Stimulated activated CD4-positive, alpha-beta T cell treated with anti-CD3 and anti-CD28 coated beads, Interleukin-4, amount 100 ng/mL, for 4 hours (primary cell): ENCODE results near the gene LRRC4B.
"Not testable (repeated sequence)": the region's sequence is repeated elsewhere in the genome, so short reads cannot be mapped to it uniquely, and the experiment has no call there.

ENCODE experiments used
- DNase-seq, 2 experiments: peaks; one replicate each; pipeline ENCODE4 v3.0.0-alpha.2; 2020

The LRRC4B gene

GRCh38 chr19:50567882-50568727, at the start of gene LRRC4B:
LRRC4B (minus strand) TSS chr19:50568435; CDS start chr19:50548838, 19,597 bp downstream.
- no peak for DNase-seq

GRCh38 chr19:50612504-50613404, 44.5 kb upstream of the LRRC4B start:
- not testable (repeated sequence) for DNase-seq

GRCh38 chr19:50607874-50608785, 39.9 kb upstream of the LRRC4B start:
- DNase-seq, result peak; percentile 71 to 75

DNA sequence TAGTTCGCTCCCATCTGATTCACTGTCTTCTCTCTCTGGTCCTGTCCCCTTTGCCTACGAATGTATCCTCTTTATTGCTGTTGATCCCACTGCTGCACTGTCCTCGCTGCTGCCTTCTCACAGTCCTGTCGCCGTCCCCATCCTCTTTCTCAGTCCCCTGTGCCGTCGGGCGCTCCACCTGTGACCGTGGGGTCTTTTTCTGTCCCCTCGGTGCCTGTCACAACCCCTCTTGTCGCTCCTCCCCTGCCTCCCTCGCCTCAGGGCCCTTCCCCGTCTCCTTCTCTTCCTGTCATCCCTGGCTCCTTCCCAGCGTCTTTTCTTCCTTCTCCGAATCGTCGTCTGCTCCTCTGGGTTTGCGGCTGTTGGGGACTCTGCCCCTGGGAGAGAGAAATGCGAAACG, 39.2 kb upstream of the LRRC4B start:
- no peak for DNase-seq

DNA sequence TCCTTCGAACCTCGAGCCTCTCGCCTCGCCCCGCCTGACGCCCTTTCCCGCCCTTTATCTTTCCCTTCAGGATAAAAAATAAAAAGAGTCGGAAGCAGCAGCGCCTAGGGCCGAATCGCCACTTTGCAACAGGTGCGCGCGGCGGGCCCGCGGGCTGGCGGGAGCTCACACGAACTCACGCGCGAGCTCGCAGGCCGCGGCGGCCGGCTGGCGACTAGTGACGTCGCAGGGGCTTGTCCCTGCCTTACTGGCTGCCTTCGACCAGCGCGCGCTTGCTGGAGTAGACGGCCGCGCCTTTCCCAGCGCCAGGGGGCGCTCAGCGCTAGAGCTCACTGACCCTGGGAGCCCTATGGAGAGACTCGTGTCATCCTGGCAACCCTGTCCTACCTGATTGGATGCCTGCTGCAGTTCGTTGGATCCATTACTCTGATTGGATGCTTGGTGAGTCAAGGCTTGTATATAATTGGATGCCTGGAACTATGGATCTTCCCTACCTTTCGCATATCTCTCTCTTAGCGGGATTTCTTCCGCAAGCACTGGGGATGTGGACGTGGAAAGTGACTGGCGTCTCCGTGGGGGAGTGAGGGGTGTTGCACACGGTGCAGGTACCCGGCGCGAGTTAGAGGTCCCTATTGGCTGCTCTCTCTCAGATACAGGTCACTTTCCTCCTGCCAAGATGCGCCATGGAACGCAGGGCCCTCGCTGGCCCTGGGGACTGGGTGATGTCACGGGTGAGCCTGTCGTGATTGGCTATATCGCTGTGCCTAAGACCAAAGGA, 38.0 kb upstream of the LRRC4B start:
- DNase-seq, result not testable (repeated sequence)

GRCh38 chr19:50604264-50605073, 36.2 kb upstream of the LRRC4B start:
- not testable (repeated sequence) for DNase-seq

DNA sequence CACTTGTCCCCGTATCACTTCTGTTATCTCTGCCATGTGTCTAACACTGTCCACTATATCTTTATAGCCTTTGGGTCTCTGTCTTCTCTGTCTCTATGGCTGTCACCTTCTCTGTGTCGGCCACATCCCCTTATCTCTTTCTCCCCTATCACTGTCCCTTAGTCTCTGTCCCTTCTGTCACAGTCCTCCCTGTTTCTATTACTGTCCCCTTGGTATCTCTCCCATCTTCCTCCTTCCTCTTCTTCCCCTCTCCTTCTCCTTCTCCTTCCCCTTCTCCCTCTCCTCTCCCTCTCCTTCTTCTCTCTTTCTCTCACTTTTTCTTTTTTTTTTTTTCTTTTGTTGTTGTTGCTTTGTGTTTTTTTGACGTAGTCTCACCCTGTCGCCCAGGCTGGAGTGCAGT, 34.7 kb upstream of the LRRC4B start:
- no peak for DNase-seq

GRCh38 chr19:50602496-50602895, 34.3 kb upstream of the LRRC4B start:
- DNase-seq, result no peak

GRCh38 chr19:50602089-50602422, 33.8 kb upstream of the LRRC4B start:
- no peak for DNase-seq

DNA sequence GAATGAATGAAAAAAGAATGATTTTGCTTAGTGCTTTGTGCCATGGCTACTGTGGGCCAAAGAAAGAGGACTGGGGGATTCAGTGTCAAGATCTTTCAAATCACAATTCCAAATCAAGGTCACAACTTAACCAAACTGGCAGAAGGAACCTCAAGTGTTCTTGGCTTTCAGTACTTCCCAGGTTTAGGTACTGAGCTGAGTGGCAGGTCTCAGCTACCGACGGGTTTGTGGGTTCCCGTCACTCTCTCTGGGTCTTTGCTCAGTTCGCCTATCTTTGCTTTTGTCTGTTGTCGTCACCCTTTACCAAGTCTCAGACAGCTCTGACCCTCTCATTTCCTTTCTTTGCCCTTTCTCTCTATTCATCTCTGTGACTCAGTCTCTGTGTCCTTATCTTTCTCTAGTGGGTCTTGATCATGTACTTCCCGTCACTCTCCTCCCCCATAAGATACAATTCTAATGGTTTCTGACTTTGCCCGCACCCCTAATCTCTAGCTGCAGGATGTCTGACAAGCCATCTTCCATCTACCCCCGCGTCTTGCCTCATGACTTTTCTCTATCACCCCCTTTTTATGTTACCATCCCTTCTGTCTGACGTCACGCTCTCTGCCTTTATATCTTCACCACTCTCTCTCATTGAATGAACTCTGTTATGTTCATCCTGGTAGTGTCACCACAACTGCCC, 33.3 kb upstream of the LRRC4B start:
- DNase-seq, result no peak

GRCh38 chr19:50599427-50599826, 31.2 kb upstream of the LRRC4B start:
- DNase-seq, result no peak

GRCh38 chr19:50590191-50590590, 22.0 kb upstream of the LRRC4B start:
- no peak for DNase-seq

DNA sequence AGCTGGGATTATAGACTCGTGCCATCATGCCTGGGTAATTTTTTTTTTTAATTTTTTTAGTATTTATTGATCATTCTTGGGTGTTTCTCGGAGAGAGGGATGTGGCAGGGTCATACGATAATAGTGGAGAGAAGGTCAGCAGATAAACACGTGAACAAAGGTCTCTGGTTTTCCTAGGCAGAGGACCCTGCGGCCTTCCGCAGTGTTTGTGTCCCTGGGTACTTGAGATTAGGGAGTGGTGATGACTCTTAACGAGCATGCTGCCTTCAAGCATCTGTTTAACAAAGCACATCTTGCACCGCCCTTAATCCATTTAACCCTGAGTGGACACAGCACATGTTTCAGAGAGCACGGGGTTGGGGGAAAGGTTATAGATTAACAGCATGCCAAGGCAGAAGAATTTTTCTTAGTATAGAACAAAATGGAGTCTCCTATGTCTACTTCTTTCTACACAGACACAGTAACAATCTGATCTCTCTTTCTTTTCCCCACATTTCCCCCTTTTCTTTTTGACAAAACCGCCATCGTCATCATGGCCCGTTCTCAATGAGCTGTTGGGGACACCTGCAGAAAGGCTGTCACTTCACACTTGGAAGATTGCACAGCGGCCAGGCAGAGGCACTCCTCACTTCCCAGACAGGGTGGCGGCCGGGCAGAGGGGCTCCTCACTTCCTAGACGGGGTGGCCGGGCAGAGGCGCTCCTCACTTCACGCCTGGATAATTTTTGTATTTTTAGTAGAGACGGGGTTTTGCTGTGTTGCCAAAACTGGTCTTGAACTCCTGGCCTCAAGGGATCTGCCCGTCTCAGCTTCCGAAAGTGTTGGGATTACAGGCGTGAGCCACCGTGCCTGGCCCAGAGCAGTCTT, 13.8 kb upstream of the LRRC4B start:
- not testable (repeated sequence) for DNase-seq

- no peak for DNase-seq
Observed at GRCh38 chr19:50580970-50581634, 12.9 kb upstream of the LRRC4B start.

GRCh38 chr19:50580240-50580639, 12.0 kb upstream of the LRRC4B start:
- DNase-seq, result no peak

DNA sequence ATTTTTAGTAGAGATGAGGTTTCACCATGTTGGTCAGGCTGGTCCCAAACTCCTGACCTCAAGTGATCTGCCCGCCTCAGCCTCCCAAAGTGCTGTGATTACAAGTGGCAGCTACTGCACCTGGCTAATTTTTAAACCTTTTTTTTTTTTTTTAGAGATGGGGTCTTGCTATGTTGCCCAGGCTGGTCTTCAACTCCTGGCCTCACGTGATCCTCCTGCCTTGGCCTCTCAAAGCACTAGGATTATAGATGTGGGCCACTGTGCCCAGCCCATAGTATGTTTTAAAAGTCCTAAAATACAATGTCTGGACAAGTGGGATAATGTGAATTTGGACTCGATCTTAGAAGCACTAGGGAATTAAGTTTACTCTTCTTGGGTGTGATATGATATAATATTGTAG, 8.5 kb upstream of the LRRC4B start:
- DNase-seq, result not testable (repeated sequence)

- DNase-seq, result no peak
Observed at GRCh38 chr19:50573741-50574461, 5.7 kb upstream of the LRRC4B start.

GRCh38 chr19:50570997-50571396, 2.8 kb upstream of the LRRC4B start:
- DNase-seq, result no peak
